ENCODE measurements around the gene FAM13B.
"Not testable (repeated sequence)": the region's sequence is repeated elsewhere in the genome, so short reads cannot be mapped to it uniquely, and the experiment has no call there.

The FAM13B gene

DNA sequence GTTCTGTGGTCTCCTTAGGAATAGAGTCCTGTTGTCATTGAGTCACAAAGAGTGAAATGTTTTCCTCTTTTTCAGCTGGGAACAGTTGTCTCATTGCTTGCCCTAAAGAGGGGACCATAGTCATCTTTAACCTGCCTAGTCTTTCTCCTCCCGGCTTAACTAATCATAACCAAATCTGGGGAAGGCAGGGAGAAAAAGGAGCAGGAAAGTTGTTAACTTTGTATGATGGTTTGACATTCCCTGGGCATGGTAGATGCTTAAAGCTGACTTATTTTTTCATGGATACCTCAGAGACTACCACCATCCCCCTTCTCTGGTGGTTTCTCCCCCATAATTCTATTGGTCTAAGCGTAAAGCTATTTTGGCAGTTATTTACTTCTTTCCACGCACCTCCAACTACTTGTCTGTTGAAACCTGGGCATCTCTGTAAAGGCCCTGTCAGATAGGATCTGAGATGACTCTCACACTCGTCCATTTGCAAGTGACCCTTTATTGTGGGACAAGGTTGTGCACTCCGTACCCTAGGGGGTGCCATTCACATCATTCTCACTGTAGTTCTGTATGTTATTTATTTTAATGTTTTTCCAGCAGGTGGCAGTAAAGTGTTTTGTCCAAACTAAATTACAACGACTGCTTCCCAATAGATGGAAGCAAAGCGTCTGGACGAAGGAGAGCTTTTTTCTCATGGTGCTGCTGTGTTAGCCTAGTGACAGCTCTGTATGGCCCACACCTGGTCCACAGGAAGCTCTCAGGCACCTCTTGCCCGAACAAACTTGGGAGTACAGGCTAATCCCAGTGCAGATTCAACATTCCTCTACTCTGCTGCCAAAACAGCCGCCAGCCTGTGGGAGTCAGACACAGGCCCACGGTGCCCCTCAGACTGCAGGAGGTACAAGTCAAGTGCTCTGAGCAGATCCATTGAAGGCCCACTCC, 3.0 kb upstream of the FAM13B start:
- in situ Hi-C loops (cut with HindIII; ENCODE audit: low sequenced_read_pairs) = no loop called here

DNA sequence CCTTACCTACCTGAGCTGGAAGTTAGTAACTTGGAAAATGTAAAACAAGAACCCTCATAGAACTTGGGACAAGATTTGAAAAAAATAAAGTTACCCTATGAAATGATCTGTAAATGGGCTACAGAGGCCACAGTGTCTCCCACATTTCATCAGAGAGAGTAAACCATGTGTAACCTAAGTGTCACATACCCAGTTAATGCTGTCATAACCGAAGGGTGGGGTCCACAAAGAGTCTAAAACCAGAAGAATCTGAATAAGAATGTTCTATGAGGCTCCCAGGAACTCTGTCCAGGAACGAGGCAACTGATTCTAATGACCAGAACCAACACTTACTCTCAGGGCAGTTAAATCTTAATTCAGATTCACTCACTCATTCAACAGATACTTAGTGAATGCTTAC, 1.0 kb upstream of the FAM13B start:
- in situ Hi-C loops (cut with HindIII; ENCODE audit: low sequenced_read_pairs) = loop anchor here (5.0 kb wide), 1 partner anchor 93 kb away; no protein-coding TSS in a partner anchor

DNA sequence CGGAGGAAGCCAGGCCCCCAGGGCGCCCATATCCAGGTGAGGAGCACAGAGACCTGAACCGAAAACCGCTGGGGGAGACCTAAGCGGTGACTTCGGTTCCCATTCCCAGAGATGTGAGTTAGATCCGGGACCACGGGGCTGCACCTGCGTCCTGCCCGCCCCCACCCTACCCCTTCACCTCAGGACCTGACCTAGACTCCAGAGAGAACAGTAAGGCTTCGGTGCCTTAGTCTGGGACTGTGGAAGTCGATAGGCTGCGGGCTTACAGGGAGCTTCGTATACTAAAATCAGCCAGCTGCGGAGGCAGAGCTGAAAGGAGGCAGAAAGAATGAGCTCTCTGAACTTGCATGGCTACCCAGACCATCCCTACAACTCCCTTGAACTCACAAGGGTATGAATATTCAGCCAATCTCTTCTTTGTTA, 518 bp upstream of the FAM13B start:
- in situ Hi-C loops (cut with HindIII; ENCODE audit: low sequenced_read_pairs) = loop anchor here (5.0 kb wide), 1 partner anchor 94 kb away; no protein-coding TSS in a partner anchor

DNA sequence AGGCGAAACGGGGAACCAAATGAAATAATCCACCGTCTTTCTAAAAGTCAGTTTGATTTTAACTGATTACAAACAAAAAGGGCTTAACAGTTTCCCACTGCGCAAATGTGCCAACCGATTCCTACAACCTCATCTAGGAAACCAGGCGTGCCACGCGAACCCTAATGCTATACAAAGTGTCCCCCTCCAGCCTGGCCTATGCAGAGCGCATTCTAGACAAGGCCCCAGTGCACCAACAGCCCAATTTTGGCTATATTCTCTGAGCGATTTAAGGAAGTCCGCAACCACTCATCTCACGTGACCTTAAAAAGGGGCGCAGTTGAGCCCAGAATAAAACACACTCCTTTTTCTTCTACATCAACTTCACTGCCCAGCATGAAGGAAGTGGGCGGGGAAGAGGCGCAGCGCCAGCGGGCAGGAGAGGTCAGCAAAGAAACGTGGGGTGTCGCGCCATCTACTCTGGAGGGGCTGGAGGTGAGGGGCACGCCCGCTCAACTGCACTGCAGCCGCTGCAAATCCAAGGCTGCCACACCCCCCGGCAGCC, 779 bp downstream of the FAM13B start:
- in situ Hi-C loops (cut with HindIII; ENCODE audit: low sequenced_read_pairs) = loop anchor here (5.0 kb wide), 1 partner anchor 95 kb away; no protein-coding TSS in a partner anchor

DNA sequence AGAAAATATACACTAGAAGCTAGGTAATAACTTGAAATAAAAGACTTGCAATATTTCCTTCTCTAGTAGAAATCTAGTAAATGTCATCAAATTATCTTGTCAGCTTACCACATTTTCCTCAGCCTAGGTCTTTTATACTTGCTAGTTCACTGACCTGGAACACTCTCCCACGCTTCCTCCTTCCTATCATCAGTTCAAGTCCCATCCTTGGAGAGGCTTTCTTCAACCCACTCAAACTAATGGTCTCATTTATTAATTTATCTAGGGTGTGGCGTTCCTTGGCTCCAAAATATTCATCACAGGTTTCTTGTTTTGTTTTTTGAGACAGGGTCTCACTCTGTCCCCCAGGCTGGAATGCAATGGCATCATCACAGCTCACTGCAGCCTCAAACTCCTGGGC, 2.9 kb downstream of the FAM13B start:
- in situ Hi-C loops (cut with HindIII; ENCODE audit: low sequenced_read_pairs) = loop anchor here (5.0 kb wide), 1 partner anchor 97 kb away; no protein-coding TSS in a partner anchor

DNA sequence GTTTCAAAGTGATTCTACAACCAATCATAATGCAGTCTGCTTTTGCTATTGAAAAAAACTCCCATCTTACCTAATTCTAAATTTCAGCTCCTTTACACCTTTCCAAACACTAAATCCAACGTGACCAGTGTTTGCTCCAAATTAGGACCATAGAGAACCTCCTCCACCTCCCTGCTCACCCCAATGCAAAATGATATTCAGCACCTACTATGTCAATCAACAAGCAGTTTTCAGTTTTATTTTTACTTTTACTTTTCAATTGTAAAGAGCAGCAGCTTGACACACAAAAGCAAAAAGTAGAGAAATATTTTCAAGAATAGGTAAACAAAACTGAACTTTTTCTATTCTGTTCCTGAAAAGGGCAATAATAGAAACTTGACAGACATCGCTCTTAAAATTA, 3.4 kb downstream of the FAM13B start:
- in situ Hi-C loops (cut with HindIII; ENCODE audit: low sequenced_read_pairs) = no loop called here

DNA sequence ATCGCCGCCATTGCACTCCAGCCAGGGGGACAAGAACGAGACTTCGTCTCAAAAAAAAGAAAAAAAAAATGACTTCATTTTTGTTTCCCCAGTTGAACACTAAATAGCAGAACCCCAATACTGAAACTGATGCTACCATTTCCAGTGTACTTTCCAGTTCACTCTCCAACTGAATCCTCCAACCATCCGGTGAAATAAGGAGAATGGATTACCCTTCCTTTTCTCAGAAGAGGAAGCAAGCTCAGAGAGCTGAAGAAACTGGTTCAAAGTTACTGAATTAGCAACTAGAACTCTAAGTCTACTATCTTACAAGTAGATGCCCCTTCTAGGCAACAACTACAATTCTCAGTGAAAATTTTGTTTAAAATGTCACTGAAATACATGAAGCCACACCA, 3.9 kb downstream of the FAM13B start:
- in situ Hi-C loops (cut with HindIII; ENCODE audit: low sequenced_read_pairs) = no loop called here

DNA sequence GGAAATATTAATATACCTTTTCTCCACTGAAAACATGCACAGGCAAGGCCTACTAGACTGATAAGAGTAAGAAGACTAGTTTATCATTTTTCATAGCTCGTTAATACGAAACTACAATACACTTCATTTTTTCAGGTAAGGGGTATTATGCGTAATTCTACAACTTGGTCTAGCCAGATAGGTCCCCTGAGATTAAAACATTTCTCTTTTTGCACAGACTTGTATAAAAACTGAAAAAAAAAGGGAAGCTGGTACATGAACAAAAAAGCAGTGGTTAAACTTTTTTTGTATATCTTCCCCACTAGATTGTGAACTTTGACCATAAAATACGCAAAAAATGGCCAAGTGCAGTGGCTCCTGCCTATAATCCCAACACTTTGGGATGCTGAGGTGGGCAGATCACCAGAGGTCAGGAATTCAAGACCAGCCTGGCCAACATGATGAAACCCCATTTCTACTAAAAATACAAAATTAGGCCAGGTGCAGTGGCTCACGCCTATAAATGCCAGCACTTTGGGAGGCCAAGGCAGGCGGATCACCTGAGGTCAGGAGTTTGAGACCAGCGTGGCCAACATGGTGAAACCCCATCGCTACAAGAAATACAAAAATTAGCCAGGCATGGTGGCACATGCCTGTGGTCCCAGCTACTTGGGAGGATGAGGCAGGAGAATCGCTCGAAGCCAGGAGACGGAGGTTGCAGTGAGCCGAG, 4.5 kb downstream of the FAM13B start:
- in situ Hi-C loops (cut with HindIII; ENCODE audit: low sequenced_read_pairs) = not testable (repeated sequence)

DNA sequence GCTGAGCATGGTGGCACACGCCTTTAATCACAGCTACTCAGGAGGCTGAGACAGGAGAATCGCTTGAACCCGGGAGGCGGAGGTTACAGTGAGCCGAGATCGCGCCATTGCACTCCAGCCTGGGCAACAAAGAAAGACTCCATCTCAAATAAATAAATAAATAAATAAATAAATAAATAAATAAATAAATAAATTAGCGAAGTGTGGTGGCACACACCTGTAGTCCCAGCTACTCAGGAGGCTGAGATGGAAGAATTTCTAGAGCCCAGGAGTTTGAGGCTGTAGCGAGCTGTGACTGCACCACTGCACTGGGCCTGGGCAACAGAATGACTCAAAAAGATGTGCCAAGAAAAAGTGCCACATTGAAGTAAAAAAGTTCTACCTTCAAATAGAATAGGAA, 6.1 kb downstream of the FAM13B start:
- in situ Hi-C loops (cut with HindIII; ENCODE audit: low sequenced_read_pairs) = not testable (repeated sequence)

DNA sequence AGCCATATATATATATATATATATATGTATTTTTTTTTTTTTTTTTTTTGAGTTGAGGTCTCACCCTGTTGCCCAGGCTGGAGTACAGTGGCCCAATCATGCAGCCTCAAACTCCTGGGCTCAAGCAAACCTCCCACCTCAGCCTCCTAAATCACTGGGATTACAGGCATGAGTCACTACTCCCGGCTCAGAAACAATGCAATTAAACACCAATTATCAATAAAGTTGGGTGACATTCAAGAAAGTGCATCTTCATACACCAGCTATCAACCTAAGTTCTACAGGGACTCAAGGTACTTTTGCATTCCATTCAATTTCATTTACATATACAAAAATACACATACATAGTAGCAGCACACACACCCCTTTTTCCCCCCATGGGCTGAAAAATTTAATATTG, 7.6 kb downstream of the FAM13B start:
- in situ Hi-C loops (cut with HindIII; ENCODE audit: low sequenced_read_pairs) = no loop called here

DNA sequence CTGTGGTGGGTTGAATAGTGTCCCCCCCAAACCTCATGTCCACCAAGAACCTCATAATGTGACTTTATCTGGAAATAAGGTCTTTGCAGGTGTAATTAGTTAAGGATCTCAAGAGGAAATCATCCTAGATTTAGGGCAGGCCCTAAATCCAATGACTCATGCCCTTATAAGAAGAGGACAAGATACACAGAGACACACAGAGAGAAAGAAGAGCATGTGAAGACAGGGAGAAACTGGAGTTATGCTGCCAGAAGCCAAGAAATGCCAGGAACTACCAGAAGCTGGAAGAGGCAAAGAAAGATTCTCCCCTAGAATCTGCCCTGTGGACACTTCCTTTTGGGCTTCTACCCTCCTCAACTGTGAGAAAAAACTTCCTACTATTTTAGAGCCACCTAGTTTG, 8.8 kb downstream of the FAM13B start:
- in situ Hi-C loops (cut with HindIII; ENCODE audit: low sequenced_read_pairs) = no loop called here

DNA sequence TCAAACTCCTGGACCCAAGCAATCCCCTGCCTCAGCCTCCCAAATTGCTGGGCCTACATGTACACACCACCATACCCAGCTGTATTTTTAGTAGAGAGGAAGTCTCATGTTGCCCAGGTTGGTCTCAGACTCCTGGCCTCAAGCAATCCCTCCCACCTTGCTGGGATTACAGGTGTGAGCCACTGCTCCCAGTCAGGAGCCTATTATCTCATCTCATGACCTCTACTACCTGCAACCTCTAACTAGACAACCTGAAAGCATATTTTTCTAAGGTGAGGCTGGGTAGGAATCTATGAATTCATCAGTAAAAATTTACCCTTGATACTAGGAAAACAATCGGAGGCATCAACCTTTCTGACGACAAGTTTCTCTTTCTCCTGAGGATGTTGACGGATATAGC, 10.0 kb downstream of the FAM13B start:
- in situ Hi-C loops (cut with HindIII; ENCODE audit: low sequenced_read_pairs) = no loop called here

DNA sequence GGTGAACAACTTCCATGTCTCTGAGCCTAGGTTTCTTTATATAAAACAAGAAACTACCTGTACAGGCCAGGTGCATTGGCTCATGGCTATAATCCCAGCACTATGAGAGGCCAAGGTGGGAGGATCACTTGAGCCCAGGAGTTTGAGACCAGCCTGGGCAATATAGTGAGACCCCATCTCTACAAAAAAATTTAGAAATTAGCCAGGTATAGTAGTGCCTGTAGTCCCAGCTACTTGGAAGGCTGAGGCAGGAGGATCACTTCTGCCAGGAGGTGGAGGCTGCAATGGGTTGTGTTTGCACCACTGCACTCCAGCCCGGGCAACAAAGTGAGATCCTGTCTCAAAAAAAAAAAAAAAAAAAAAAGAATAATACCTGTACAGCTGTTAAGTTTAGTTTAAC, 11.1 kb downstream of the FAM13B start:
- in situ Hi-C loops (cut with HindIII; ENCODE audit: low sequenced_read_pairs) = no loop called here

DNA sequence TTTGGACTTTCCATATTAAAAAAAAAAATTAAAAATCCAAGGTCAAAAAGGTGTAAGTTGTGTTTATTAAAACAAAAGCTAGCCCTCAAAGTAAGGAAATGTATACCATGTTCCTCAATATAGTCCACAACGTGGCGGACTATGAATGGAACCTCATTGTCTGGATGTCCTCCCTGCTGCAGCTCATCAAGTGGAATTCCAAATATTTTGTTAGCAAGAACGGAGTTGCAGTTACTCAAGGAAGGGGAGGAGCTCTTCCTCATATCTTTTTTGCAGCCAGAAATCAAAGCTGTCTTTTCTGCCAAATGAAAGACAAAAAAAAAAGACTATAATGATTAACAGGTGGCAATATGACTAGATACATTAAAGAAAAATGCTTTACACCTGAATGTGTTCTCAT, 14.0 kb downstream of the FAM13B start:
- in situ Hi-C loops (cut with HindIII; ENCODE audit: low sequenced_read_pairs) = no loop called here

DNA sequence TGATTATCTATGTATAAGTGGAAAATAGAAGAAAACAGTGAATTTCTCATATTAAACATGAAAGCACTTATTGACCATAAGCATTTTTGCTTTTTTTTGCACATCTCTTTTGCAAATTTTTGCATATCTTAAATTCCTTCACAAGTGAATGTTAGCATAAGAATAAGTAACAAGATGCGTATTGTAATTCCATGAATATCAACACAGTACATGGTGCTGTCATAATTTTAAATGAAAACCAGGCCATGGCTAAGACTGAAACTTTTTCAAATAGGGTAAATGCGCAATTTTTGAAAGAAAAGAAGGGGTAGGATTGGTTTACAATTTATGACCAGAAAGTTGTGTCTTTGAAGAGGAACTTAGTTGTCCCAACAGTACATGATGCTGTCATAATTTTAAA, 17.0 kb downstream of the FAM13B start:
- in situ Hi-C loops (cut with HindIII; ENCODE audit: low sequenced_read_pairs) = no loop called here

DNA sequence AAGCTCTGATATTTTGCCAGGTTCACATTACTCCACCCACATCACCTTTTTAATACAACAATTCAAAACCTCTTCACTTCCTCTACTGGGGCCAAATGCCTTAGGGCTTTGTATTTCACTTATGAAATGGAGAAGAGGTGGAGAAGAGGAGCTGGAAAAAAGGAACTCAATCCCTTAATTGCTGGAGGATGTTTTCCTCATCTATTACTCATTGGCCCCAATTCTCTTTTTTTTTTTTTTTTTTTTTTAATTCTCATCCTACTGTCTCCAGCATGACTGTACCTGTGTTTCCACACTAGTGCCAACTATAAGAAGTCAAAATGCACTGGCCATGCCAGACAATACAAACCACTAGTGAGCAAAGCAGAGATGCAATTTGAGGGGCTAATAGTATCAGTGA, 20.9 kb downstream of the FAM13B start:
- in situ Hi-C loops (cut with HindIII; ENCODE audit: low sequenced_read_pairs) = no loop called here

DNA sequence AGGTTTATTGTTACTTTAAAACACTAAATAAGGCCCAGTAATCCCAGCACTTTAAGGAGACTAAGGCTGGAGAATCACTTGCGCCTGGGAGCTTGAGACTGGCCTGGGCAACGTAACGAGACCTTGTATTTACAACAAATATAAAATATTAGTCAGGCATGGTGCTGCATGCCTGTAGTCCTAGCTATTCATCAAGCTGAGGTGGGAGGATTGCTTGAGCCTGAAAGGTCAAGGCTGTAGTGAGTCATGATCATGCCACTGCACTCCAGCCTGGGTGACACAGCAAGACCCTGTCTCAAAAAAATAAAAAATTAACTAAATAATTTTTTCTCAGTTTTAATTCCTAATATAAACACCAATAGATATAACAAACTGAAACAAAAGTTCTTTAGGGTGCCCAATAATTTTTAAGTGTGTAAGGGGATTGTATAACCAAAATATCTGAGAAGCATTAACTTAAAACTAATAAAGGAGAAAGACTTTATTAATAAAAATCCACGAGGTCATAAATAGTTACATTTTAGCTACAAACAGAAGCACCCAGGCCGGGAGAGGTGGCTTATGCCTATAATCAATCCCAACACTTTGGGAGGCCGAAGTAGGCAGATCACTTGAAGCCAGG, 32.7 kb downstream of the FAM13B start:
- in situ Hi-C loops (cut with HindIII; ENCODE audit: low sequenced_read_pairs) = no loop called here

DNA sequence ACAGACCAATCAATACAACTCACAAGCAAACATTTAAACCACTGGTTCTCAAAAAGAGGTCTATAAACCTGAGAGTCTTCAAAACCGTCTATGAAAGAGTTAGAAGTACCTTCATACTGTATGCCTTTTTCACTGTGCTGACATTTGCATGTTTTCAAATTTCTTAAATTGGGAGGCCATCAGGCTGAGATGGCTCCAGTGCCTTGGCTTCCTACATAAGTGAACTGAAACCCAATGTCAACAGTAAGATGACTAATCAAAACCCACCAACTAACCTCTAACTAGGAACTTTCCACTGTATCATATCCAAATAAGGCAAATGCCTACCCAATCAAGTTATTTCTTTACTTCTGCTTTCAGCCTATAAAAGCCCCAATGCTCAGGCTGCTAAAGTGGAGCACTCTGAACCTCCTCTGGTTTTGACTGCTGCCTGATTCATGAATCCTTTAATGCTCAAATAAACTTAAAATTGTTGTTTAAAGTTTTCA, 35.1 kb downstream of the FAM13B start:
- in situ Hi-C loops (cut with HindIII; ENCODE audit: low sequenced_read_pairs) = no loop called here

DNA sequence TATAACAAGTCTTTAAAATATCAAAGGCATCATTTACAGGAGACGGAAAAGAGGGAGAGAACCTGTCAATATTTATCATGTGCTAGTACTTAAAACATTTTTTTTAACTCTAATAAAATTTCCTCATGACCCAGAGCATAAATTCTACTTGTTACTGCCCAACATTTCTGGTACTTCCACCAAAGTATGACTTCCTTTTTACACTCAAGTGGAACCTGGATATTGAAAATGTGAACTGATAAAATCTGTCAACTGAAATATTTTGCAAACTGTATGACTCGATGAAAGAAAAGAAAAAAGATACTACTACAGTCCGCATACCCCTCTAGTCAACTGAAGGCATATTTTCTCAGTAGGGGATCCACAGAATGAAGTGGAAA, 37.1 kb downstream of the FAM13B start:
- in situ Hi-C loops (cut with HindIII; ENCODE audit: low sequenced_read_pairs) = no loop called here

DNA sequence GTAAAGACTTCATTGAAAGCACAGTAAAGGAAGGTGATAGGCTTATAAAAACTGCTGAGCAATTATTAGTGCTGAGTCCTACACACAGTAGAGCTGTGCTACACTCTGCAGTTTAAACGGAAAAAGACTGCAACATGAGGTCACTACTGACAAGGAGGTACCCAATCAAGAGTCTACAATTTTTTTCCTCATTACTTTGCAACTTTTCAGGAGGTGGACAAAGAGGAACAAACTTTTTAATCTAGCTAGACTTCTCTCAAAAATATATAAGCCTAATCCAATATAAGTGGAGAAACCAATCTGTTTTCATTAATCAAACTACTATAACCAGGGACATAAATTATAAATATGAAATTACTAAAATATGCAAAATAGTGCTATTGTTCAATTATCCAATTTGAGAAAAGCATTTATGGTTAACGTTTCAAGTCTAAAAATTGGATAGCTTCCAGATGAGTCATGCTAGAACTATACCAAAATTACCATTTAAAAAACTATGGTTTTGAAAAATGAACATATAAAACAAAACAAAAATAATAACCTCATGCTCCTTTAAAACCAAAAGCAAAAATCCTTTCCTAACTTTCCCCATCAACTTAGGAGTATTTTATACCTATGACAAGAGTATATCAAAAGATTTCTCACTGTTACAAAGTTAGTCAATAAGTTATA, 37.7 kb downstream of the FAM13B start:
- in situ Hi-C loops (cut with HindIII; ENCODE audit: low sequenced_read_pairs) = no loop called here

DNA sequence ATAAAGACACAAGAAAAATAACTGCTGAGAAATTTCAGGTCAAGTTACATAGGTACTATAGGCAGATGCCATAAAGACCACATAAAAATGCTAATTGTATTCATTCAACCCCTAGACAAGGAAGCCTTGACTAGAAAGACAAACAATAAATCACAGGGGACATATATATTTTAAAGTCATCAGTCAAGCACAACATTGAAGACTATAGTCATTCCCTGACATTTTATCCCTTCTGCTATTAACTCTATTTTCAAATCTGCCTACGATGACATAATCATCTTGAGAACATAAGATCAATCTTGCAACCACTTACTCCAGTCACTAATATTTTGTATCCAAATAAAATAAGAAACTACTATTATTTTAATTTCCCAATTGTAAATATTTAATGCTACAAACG, 38.3 kb downstream of the FAM13B start:
- in situ Hi-C loops (cut with HindIII; ENCODE audit: low sequenced_read_pairs) = no loop called here

All from endothelial cell of hepatic sinusoid (primary cell).